HG03432 (cell line): ENCODE data around the gene MOB2.
"Not testable (repeated sequence)": the region's sequence is repeated elsewhere in the genome, so short reads cannot be mapped to it uniquely, and the experiment has no call there.

Experiments used
- ATAC-seq: cut with Tn5 transposase; IDR thresholded peaks from one replicate; pipeline ENCODE4 v1.9.1; 2021; ENCODE audit warnings: mild to moderate bottlenecking, moderate library complexity; ENCODE audit not compliant: unreplicated experiment

The MOB2 gene

GRCh38 chr11:1444823-1445422 is 41.7 kb downstream of the MOB2 start:
- no peak for ATAC-seq

- no peak for ATAC-seq
Measured at GRCh38 chr11:1444321-1444720, 42.3 kb downstream of the MOB2 start.

- no peak for ATAC-seq
Measured at GRCh38 chr11:1443737-1444136, 42.8 kb downstream of the MOB2 start.

GRCh38 chr11:1442807-1443366 is 43.7 kb downstream of the MOB2 start:
- no peak for ATAC-seq

GRCh38 chr11:1442163-1442562 is 44.4 kb downstream of the MOB2 start:
- no peak for ATAC-seq

GRCh38 chr11:1440496-1440895 is 46.1 kb downstream of the MOB2 start:
- ATAC-seq = no peak

GRCh38 chr11:1440066-1440465 is 46.5 kb downstream of the MOB2 start:
- no peak for ATAC-seq

- no peak for ATAC-seq
Measured at GRCh38 chr11:1439341-1439740, 47.2 kb downstream of the MOB2 start.

- ATAC-seq = no peak
Measured at GRCh38 chr11:1438967-1439330, 47.6 kb downstream of the MOB2 start.

- ATAC-seq = no peak
Measured at GRCh38 chr11:1438261-1438966, 48.2 kb downstream of the MOB2 start.

GRCh38 chr11:1437500-1437899 is 49.1 kb downstream of the MOB2 start:
- no peak for ATAC-seq

GRCh38 chr11:1436468-1437039 is 50.0 kb downstream of the MOB2 start:
- no peak for ATAC-seq

GRCh38 chr11:1435820-1436467 is 50.6 kb downstream of the MOB2 start:
- ATAC-seq = no peak

- ATAC-seq = not testable (repeated sequence)
Measured at GRCh38 chr11:1435479-1435819, 51.1 kb downstream of the MOB2 start.

- no peak for ATAC-seq
Measured at GRCh38 chr11:1433977-1434640, 52.5 kb downstream of the MOB2 start.

GRCh38 chr11:1433568-1433967 is 53.0 kb downstream of the MOB2 start:
- ATAC-seq = no peak

GRCh38 chr11:1428762-1429316 is 57.7 kb downstream of the MOB2 start:
- ATAC-seq = no peak

- ATAC-seq = no peak
Measured at GRCh38 chr11:1425439-1425838, 61.1 kb downstream of the MOB2 start.

- ATAC-seq = no peak
Measured at GRCh38 chr11:1425006-1425405, 61.6 kb downstream of the MOB2 start.

GRCh38 chr11:1423406-1423805 is 63.2 kb downstream of the MOB2 start:
- ATAC-seq = not testable (repeated sequence)

- no peak for ATAC-seq
Measured at GRCh38 chr11:1422981-1423380, 63.6 kb downstream of the MOB2 start.
